GM12878 (cell line): ENCODE data around the gene PREP. TPM values are rescaled to one million over a fixed set of nuclear protein-coding genes. Genes with fewer than 3 reads are reported as not detected.

ENCODE experiments used
- ATAC-seq: fragments of 200-7000 bp; cut with Tn5 transposase; 3 replicates; pipeline ENCODE4 v1.9.1; 2020; ENCODE audit warnings: mild to moderate bottlenecking, moderate library complexity
- BruUV-seq: library from RNA; stranded (reverse); fragments of 400-500 nt; replicated peaks from 2 replicates; lab custom pipeline; 2021; lab: Mats Ljungman, UMichigan
- CTCF ChIA-PET: fragments of 300-600 bp; sonication (Branson Sonifier 250); formaldehyde crosslinking; extraction: SDS; loops from one replicate; lab custom pipeline; 2021; ENCODE audit warnings: inconsistent platforms; lab: Yijun Ruan, JAX
- POLR2A ChIA-PET: fragments of 350-600 bp; formaldehyde crosslinking; extraction: SDS; loops from one replicate; lab custom pipeline; 2021; ENCODE audit warnings: inconsistent platforms; lab: Charles Lee
- RAD21 ChIA-PET: fragments of 300-600 bp; sonication (Branson Sonifier 250); formaldehyde crosslinking; loops from one replicate; lab custom pipeline; 2023; ENCODE audit warnings: antibody characterized with exemption; ENCODE audit not compliant: unreplicated experiment; lab: Charles Lee
- SMC1A ChIA-PET: fragments of 300-600 bp; sonication (Branson Sonifier 250); formaldehyde crosslinking; loops from one replicate; lab custom pipeline; 2023; ENCODE audit not compliant: unreplicated experiment, uncharacterized antibody; lab: Charles Lee
- DNase-seq: peaks from one replicate; pipeline ENCODE4 v3.0.0-alpha.2; 2011; ENCODE audit warnings: low read depth, low spot score
- FAIRE-seq: peaks from 3 replicates; lab custom pipeline; 2011; peaks lifted over from hg19 to GRCh38; lab: Jason Lieb, UNC
- H2AFZ ChIP-seq: 2 replicates; pipeline ENCODE4 v1.6.0; 2011; ENCODE audit warnings: low read depth, low read length, control low read depth; ENCODE audit not compliant: control insufficient read depth
- H3K27ac ChIP-seq: 2 replicates; pipeline ENCODE4 v1.5.1; 2011; ENCODE audit warnings: control low read depth; ENCODE audit not compliant: control insufficient read depth, insufficient read depth
- H3K27me3 ChIP-seq, 2 experiments: replicated peaks in 1 of 2; 2 replicates each; pipeline versions ENCODE4 v1.6.0 to v1.6.1; 2011; ENCODE audit warnings: low read length in 1 of 2; ENCODE audit not compliant: control insufficient read depth in 2 of 2, insufficient read depth in 2 of 2
- H3K36me3 ChIP-seq, 2 experiments: 2 replicates each; pipeline ENCODE4 v1.5.1; 2011; ENCODE audit warnings: low read length in 1 of 2; ENCODE audit not compliant: control insufficient read depth in 2 of 2, insufficient read depth in 2 of 2
- H3K4me1 ChIP-seq: 2 replicates; pipeline ENCODE4 v1.6.1; 2011; ENCODE audit warnings: mild to moderate bottlenecking, low read length, moderate library complexity, mixed read lengths; ENCODE audit not compliant: control insufficient read depth, insufficient read depth
- H3K4me2 ChIP-seq: 2 replicates; pipeline ENCODE4 v1.6.0; 2011; ENCODE audit warnings: control low read depth; ENCODE audit not compliant: control insufficient read depth, insufficient read depth
- H3K4me3 ChIP-seq: fragments of 200-600 bp; sonication (generic); 2 replicates; pipeline ENCODE4 v1.5.1; 2016
- H3K79me2 ChIP-seq: 2 replicates; pipeline ENCODE4 v1.6.0; 2011; ENCODE audit warnings: low read length; ENCODE audit not compliant: control insufficient read depth, insufficient read depth
- H3K9ac ChIP-seq: 2 replicates; pipeline ENCODE4 v1.8.0; 2011; ENCODE audit warnings: low read length, control low read depth, mixed read lengths; ENCODE audit not compliant: control insufficient read depth, insufficient read depth
- H3K9me3 ChIP-seq: replicated peaks from 3 replicates; pipeline ENCODE4 v1.5.1; 2011; ENCODE audit warnings: mild to moderate bottlenecking, low read length; ENCODE audit not compliant: control insufficient read depth, insufficient read depth
- H4K20me1 ChIP-seq: 2 replicates; pipeline ENCODE4 v1.6.0; 2011; ENCODE audit not compliant: control insufficient read depth, insufficient read depth
- JUNB ChIP-seq: IDR thresholded peaks from 2 replicates; pipeline ENCODE4 v1.6.1; 2016; ENCODE audit warnings: antibody characterized with exemption, mild to moderate bottlenecking
- ZNF592 ChIP-seq: fragments of 450-650 bp; IDR thresholded peaks from 2 replicates; pipeline ENCODE4 v1.6.1; 2017; ENCODE audit warnings: mild to moderate bottlenecking, moderate library complexity
- WGBS: methylation state at CpG from one replicate; pipeline ENCODE4 v1.1.6; 2016; ENCODE audit warnings: low lambda C conversion rate; ENCODE audit not compliant: insufficient replicate concordance, insufficient coverage; ENCODE audit errors: missing lambda C conversion rate; 5-methylcytosine and 5-hydroxymethylcytosine counted together
- in situ Hi-C: fragments of 300-500 bp; cut with MboI; formaldehyde crosslinking; loops from 9 replicates; pipeline ENCODE4 v1.14.3; 2018; ENCODE audit warnings: mixed read lengths
- intact Hi-C: fragments of 100-400 bp; cut with micrococcal nuclease; formaldehyde crosslinking; loops from one replicate; pipeline ENCODE4 v1.14.2; 2022; ENCODE audit not compliant: unreplicated experiment
- polyA plus RNA-seq, 11 experiments: library from polyadenylated mRNA; depleted of rRNA in 4 of 11; unstranded in 6 of 11; stranded (reverse) in 5 of 11; fragments of >200 nt; fragmentation: Nextera tagmentation in 4 of 11; fragmentation: Illumina TruSeq in 1 of 11; extraction: Ambion mirVana in 4 of 11; extraction: Trizol in 1 of 11; gene quantifications; 1 replicate in 1 of 11; 2 replicates in 10 of 11; pipeline versions ENCODE4 v1.2.1 to v1.2.3, GENCODE V29; 2011 to 2016; ENCODE audit warnings: inconsistent platforms in 2 of 11, missing spikeins in 2 of 11, low read depth in 1 of 11
- total RNA-seq, 4 experiments: library from RNA; depleted of rRNA in 3 of 4; stranded (reverse); fragments of >200 nt in 3 of 4; fragmentation: Illumina TruSeq in 1 of 4; extraction: Trizol in 1 of 4; gene quantifications; 2 replicates each; pipeline versions ENCODE4 v1.2.1 to v1.2.3, GENCODE V29; 2013 to 2021

Gene PREP
- total and polyA plus RNA-seq, 10 of the 15 experiments (the other 5 are each of a cell fraction or from before 2014, with no cell fraction given) = 6.5 to 33.6 (median 18.1) TPM

- ChIA-PET RAD21 (interaction anchor here (1.4 kb wide), 1 partner anchor 84 kb away, joined by 3 read pairs; the partner anchor contains the start of gene PREP), SMC1A (interaction anchor here (1.0 to 1.4 kb wide), 3 partner anchors 9 to 82 kb away, joined by 3 read pairs; no protein-coding TSS in a partner anchor), POLR2A (no interaction called here), CTCF (interaction anchor here (0.8 to 1.7 kb wide), 3 partner anchors 12 to 231 kb away, joined by 3 to 4 read pairs (median 3); no protein-coding TSS in a partner anchor)
- in situ Hi-C loops (no loop called here), intact Hi-C loops (no loop called here)
- ATAC-seq (no peak), FAIRE-seq (no peak), DNase-seq (no peak)
- Histone ChIP-seq H3K4me1 (no peaks in the 10 kb centered on the region; the same call in 1 of the 2 replicates), H3K27me3 (no peaks in the 10 kb centered on the region), H3K9ac (no peak overlapping the region), H3K4me2 (no peak overlapping the region), H2AFZ (no peak overlapping the region), H4K20me1 (no peaks in the 10 kb centered on the region), H3K79me2 (no peaks in the 10 kb centered on the region), H3K36me3 (peaks cover 5 to 16% of the 10 kb centered on the region in 2 experiments), H3K27ac (no peak overlapping the region), H3K4me3 (no peak overlapping the region), H3K9me3 (no peaks in the 10 kb centered on the region)
- 40% methylated on average over 7 of the region's 7 CpGs for WGBS
- no peak for TF ChIP-seq ZNF592
- TF ChIP-seq JUNB = 0 out of 2 replicates have a peak, but pooled peaks have one; percentile 7
- no TSS peak for BruUV-seq
These were observed 84.2 kb downstream of the PREP start for GRCh38 chr6:105318660-105319059.
